Stimulated activated CD8-positive, alpha-beta memory T cell treated with anti-CD3 and anti-CD28 coated beads, Interleukin-12 subunit alpha, Interleukin-12 subunit beta, amount 100 ng/mL, for 24 hours (primary cell): ENCODE measurements around the gene PLAAT4.
"Not testable (repeated sequence)": the region's sequence is repeated elsewhere in the genome, so short reads cannot be mapped to it uniquely, and the experiment has no call there.

ENCODE experiments used
- DNase-seq: peaks from one replicate; pipeline ENCODE4 v3.0.0-alpha.2; 2020; ENCODE audit errors: extremely low read depth

The PLAAT4 gene

GRCh38 chr11:63510360-63511047, 26.1 kb upstream of the PLAAT4 start:
- DNase-seq: no peak

- DNase-seq: no peak
Measured at GRCh38 chr11:63511048-63511748, 25.4 kb upstream of the PLAAT4 start.

DNA sequence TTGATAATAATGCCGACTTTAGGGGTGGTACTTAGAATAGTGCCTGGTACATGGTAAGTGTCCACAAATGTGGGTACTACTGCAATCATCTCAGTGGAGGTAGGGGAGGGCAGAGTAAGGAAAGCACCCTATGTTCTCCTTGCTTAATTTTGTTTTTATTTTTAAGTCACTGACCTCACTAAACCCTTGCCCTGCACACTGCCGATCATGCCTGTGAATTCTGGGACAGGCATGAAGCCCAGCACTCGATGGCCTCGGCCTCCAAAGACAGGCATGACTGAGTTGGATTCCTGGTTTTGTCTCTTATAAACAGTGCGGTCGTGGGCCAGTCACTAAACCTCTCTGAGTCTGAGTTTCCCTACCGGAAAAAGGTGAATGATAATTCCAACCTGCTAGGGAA, 23.8 kb upstream of the PLAAT4 start:
- DNase-seq: no peak

GRCh38 chr11:63516109-63516508, 20.5 kb upstream of the PLAAT4 start:
- no peak for DNase-seq

DNA sequence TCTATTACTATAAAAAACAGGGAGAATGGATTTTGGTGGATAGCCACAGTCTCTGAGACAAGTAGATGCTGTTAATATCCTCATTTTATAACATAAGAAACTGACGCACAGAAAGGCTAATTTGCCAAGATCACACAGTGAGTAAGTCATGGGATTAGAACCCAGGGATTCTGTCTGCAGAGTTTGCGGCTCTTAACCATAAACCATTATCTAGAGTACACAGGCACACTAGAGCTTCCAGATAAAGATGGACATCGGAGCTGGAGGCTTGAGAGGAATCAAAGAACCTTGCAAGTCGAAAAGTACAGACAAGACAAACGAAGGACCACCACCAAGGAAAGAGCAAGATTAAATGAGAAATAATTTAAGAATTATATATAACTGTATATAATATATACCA, 19.5 kb upstream of the PLAAT4 start:
- DNase-seq: no peak

DNA sequence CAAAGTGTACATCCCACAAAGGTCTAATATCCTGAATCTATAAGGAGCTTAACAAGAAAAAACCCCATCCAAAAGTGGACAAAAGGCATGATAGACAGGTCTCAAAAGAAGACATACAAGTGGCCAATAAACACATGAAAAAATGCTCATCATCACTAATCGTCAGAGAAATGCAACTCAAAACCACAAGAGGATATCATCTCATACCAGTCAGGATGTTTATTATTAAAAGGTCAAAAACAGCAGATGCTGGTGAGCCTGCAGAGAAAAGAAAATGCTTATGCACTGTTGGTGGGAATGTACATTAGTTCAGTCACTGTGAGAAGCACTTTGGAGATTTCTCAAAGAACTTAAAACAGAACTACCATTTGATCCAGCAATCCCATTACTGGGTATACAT, 18.1 kb upstream of the PLAAT4 start:
- no peak for DNase-seq

DNA sequence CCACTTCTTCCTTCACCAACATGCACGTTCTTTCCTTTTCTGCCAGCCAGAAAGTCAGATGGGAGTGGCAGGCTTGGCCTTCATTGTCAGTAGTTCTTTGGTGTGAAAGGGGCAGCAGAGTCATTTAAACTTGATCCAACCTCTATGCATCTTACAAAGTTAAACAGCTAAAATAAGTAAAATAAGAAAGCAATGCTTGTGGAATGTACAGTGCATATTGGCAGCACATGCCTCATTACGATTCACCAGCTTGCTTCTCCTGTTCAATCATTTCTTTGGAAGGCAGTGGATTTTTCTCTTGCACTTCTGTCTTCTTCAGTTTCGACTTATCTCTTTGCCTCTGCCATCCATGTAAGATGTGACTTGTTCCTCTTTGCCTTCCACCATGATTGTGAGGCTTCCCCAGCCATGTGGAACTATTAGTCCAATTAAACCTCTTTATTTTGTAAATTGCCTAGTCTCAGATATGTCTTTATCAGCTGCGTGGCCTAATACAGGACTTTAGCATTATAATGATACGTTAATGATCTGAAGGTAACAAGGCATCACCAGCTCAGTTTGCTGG, 15.9 kb upstream of the PLAAT4 start:
- DNase-seq: no peak

GRCh38 chr11:63521896-63522295, 14.7 kb upstream of the PLAAT4 start:
- no peak for DNase-seq

DNA sequence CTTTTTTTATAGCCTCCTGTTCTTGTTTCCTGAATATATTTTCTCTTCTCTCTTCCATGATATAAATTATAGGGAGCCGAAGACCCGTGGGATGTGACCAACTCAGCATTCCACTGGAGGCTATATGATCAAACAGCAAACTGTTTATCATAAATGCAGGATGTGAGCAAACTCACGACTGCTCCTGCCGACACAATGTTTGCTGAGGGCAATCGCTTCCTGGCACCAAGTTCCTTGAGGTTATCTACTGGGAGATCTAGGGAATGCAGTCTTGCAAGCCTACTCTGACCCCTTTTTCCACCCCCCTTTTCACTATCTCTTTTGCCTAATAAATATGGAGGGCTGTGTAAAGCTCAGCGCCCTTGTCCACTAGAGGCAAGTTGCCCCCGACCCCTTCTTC, 13.5 kb upstream of the PLAAT4 start:
- DNase-seq: no peak

GRCh38 chr11:63527667-63528066, 8.9 kb upstream of the PLAAT4 start:
- no peak for DNase-seq

GRCh38 chr11:63528156-63528555, 8.5 kb upstream of the PLAAT4 start:
- not testable (repeated sequence) for DNase-seq

- DNase-seq: not testable (repeated sequence)
Measured at GRCh38 chr11:63528729-63529278, 7.8 kb upstream of the PLAAT4 start.

- DNase-seq: not testable (repeated sequence)
Measured at GRCh38 chr11:63529373-63529772, 7.2 kb upstream of the PLAAT4 start.

- DNase-seq: no peak
Measured at GRCh38 chr11:63530021-63530420, 6.6 kb upstream of the PLAAT4 start.

GRCh38 chr11:63531074-63531792, 5.4 kb upstream of the PLAAT4 start:
- not testable (repeated sequence) for DNase-seq

GRCh38 chr11:63532117-63532516, 4.5 kb upstream of the PLAAT4 start:
- DNase-seq: no peak

DNA sequence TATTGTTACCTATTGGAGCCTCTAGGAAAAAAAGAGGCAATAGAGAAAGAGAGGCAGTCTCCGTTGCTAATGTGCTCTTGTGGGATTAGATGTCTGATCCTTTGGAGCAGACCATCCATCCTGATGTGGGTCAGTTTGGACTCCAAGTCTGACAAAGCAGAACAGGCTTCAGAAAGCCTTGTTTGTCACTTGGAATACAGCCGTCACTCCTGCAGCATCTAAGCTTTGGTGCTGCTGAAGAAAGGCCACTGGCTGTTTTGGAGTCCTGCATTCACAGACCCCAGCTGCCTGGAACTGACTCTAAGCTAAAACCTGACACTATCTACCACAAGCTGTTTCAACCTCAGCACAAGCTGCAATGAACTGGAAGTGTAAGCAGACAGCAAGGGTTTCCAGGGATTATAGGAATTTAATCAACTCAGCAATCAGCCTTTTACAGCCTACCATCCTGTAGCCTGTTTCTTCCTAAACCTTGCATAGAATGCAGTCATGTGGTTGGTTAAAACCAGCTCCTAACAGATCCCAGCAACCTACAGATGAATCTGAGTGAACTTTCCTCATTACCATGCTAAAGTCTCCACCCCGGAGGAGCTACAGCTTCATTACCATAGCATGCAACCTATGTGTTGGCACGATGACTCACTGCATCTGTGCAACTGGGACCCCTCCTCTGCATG, 3.7 kb upstream of the PLAAT4 start:
- no peak for DNase-seq

DNA sequence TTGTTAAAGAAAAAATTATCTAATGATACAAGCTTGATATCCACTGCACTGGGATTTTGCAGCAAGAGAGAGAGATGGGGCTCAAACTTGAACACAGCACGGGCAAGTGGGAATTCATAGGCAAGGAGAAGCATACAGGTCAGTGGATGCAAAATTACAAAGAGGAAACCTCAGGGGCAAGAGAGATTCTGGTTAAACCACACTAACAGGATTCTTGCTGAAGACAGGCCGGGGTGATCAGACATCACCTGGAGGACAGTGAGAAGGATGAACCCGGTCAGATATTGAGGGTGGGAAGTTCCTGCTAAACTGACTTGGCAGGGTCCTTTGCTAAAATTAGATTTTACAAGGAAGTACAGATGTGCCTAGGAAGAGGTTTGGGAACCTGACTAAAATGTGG, 2.5 kb upstream of the PLAAT4 start:
- no peak for DNase-seq

DNA sequence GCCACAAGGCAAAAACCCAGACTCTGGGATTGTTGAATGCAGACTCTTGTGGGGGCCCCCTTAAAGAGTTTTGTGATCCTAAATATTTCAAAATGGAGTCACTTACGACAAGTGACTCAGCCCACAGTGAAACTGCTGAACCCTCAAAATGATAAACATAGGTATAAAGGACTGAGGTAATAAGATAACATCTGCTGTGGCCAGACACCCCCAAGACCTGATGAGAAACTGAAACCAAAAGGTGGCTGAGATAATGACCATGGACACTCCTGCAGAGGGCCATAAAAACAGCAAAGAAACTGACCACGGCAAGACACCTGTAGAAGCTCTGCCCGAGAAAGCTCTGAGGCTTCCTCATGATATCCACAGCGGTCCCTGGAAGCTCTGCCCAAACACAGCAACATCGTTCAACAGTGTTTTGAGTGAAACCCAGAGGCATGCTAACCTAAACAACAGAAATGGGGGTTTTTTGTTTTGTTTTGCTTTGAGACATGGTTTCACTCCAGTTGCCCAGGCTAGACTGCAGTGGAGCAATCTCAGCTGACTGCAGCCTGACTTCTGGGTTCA, 1.6 kb upstream of the PLAAT4 start:
- no peak for DNase-seq

- DNase-seq: no peak
Measured at GRCh38 chr11:63535734-63536133, 874 bp upstream of the PLAAT4 start.
